H9 (cell line): ENCODE data around the gene CYFIP1. TPM values are rescaled to one million over a fixed set of nuclear protein-coding genes. Genes with fewer than 3 reads are reported as not detected.

Experiments used
- DNase-seq: peaks from one replicate; pipeline ENCODE4 v3.0.0-alpha.2; 2017
- H2AFZ ChIP-seq: one replicate; pipeline ENCODE4 v1.6.1; 2013; ENCODE audit warnings: mild to moderate bottlenecking, low read length, control low read depth, moderate library complexity
- H2AK5ac ChIP-seq: 2 replicates; pipeline ENCODE4 v1.6.1; 2013; ENCODE audit warnings: low read length, control low read depth, mixed read lengths; ENCODE audit not compliant: insufficient read length
- H2BK120ac ChIP-seq: one replicate; pipeline ENCODE4 v1.6.1; 2013; ENCODE audit warnings: low read depth, mild to moderate bottlenecking, low read length, control low read depth, inconsistent platforms; ENCODE audit not compliant: poor library complexity, severe bottlenecking
- H2BK12ac ChIP-seq: 2 replicates; pipeline ENCODE4 v1.6.1; 2013; ENCODE audit warnings: low read length, control low read depth, mixed read lengths, low read depth; ENCODE audit not compliant: insufficient read length
- H2BK15ac ChIP-seq: 2 replicates; pipeline ENCODE4 v1.6.1; 2013; ENCODE audit warnings: low read depth, low read length, control low read depth
- H2BK20ac ChIP-seq: one replicate; pipeline ENCODE4 v1.6.1; 2013; ENCODE audit warnings: low read depth, mild to moderate bottlenecking, low read length, control low read depth, inconsistent platforms; ENCODE audit not compliant: poor library complexity, severe bottlenecking
- H2BK5ac ChIP-seq: 2 replicates; pipeline ENCODE4 v1.6.1; 2013; ENCODE audit warnings: low read length, control low read depth, mixed read lengths; ENCODE audit not compliant: insufficient read length
- H3K14ac ChIP-seq: 2 replicates; pipeline ENCODE4 v1.6.1; 2013; ENCODE audit warnings: low read length, control low read depth; ENCODE audit not compliant: insufficient read depth
- H3K18ac ChIP-seq: 2 replicates; pipeline ENCODE4 v1.6.1; 2013; ENCODE audit warnings: low read depth, mild to moderate bottlenecking, mixed read lengths, low read length, control low read depth; ENCODE audit not compliant: insufficient read length
- H3K23ac ChIP-seq: 2 replicates; pipeline ENCODE4 v1.6.1; 2013; ENCODE audit warnings: low read length, control low read depth, mixed read lengths, low read depth; ENCODE audit not compliant: insufficient read length
- H3K23me2 ChIP-seq: 2 replicates; pipeline ENCODE4 v1.6.1; 2013; ENCODE audit warnings: low read depth, mild to moderate bottlenecking, mixed read lengths, low read length, control low read depth; ENCODE audit not compliant: insufficient read length, poor library complexity, severe bottlenecking
- H3K27ac ChIP-seq: 2 replicates; pipeline ENCODE4 v1.5.1; 2013; ENCODE audit warnings: low read length, control low read depth, mixed read lengths, low read depth; ENCODE audit not compliant: insufficient read length
- H3K27me3 ChIP-seq: 2 replicates; pipeline ENCODE4 v1.6.1; 2013; ENCODE audit warnings: low read length, control low read depth, inconsistent platforms; ENCODE audit not compliant: insufficient read depth
- H3K4ac ChIP-seq: 2 replicates; pipeline ENCODE4 v1.6.1; 2013; ENCODE audit warnings: low read depth, mild to moderate bottlenecking, control low read depth, inconsistent platforms, low read length, moderate library complexity
- H3K4me1 ChIP-seq: 2 replicates; pipeline ENCODE4 v1.6.1; 2013; ENCODE audit warnings: low read length, control low read depth, inconsistent platforms; ENCODE audit not compliant: insufficient read depth
- H3K4me2 ChIP-seq: 2 replicates; pipeline ENCODE4 v1.6.1; 2013; ENCODE audit warnings: low read length, control low read depth, mixed read lengths; ENCODE audit not compliant: insufficient read length, insufficient read depth
- H3K56ac ChIP-seq: 2 replicates; pipeline ENCODE4 v1.6.1; 2013; ENCODE audit warnings: low read depth, mild to moderate bottlenecking, mixed read lengths, low read length, control low read depth; ENCODE audit not compliant: insufficient read length
- H3K79me1 ChIP-seq: 2 replicates; pipeline ENCODE4 v1.6.1; 2013; ENCODE audit warnings: low read depth, mild to moderate bottlenecking, moderate library complexity, low read length, control low read depth, inconsistent platforms; ENCODE audit not compliant: insufficient read depth, poor library complexity, severe bottlenecking
- H3K79me2 ChIP-seq: 2 replicates; pipeline ENCODE4 v1.6.1; 2013; ENCODE audit warnings: low read length, control low read depth, inconsistent platforms; ENCODE audit not compliant: insufficient read depth
- H3K9ac ChIP-seq: 2 replicates; pipeline ENCODE4 v1.6.1; 2013; ENCODE audit warnings: low read length, control low read depth, mixed read lengths; ENCODE audit not compliant: insufficient read length; ENCODE audit errors: extremely low read depth
- H3K9me3 ChIP-seq: one replicate; pipeline ENCODE4 v1.6.1; 2013; ENCODE audit warnings: low read depth, low read length, inconsistent platforms; ENCODE audit not compliant: control insufficient read depth
- H3T11ph ChIP-seq: one replicate; pipeline ENCODE4 v1.6.1; 2013; ENCODE audit warnings: mild to moderate bottlenecking, low read length, control low read depth, inconsistent platforms
- H4K20me1 ChIP-seq: one replicate; pipeline ENCODE4 v1.6.1; 2013; ENCODE audit not compliant: control insufficient read depth, insufficient read length, insufficient read depth
- H4K5ac ChIP-seq: 2 replicates; pipeline ENCODE4 v1.6.1; 2013; ENCODE audit warnings: low read depth, mild to moderate bottlenecking, mixed read lengths, low read length, control low read depth; ENCODE audit not compliant: insufficient read length
- H4K8ac ChIP-seq: replicated peaks from 2 replicates; pipeline ENCODE4 v1.6.1; 2013; ENCODE audit warnings: low read length, control low read depth, mixed read lengths, low read depth; ENCODE audit not compliant: insufficient read length
- H4K91ac ChIP-seq: 2 replicates; pipeline ENCODE4 v1.6.1; 2013; ENCODE audit warnings: low read depth, mild to moderate bottlenecking, moderate library complexity, mixed read lengths, low read length, control low read depth; ENCODE audit not compliant: insufficient read length
- H3K27ac Mint-ChIP-seq, 3 experiments: 2 replicates in 2 of 3; 3 replicates in 1 of 3; pipeline ENCODE4 v1.8.0; 2020 to 2021; ENCODE audit warnings: mixed read lengths in 3 of 3, mild to moderate bottlenecking in 1 of 3, moderate library complexity in 1 of 3
- H3K27me3 Mint-ChIP-seq: 2 replicates; pipeline ENCODE4 v1.8.0; 2021; ENCODE audit warnings: low read depth, mild to moderate bottlenecking, moderate library complexity, mixed read lengths
- H3K36me3 Mint-ChIP-seq, 3 experiments: 2 replicates in 2 of 3; 3 replicates in 1 of 3; pipeline ENCODE4 v1.8.0; 2020 to 2021; ENCODE audit warnings: low read depth in 3 of 3, mixed read lengths in 3 of 3; ENCODE audit not compliant: insufficient read depth in 1 of 3
- H3K4me1 Mint-ChIP-seq, 2 experiments: 2 replicates each; pipeline ENCODE4 v1.8.0; 2020; ENCODE audit warnings: mixed read lengths in 2 of 2
- H3K4me3 Mint-ChIP-seq, 2 experiments: 2 replicates in 1 of 2; 3 replicates in 1 of 2; pipeline ENCODE4 v1.8.0; 2020 to 2021; ENCODE audit warnings: mild to moderate bottlenecking in 2 of 2, mixed read lengths in 2 of 2, moderate library complexity in 1 of 2
- H3K9me3 Mint-ChIP-seq, 2 experiments: 2 replicates in 1 of 2; 3 replicates in 1 of 2; pipeline ENCODE4 v1.8.0; 2020; ENCODE audit warnings: mild to moderate bottlenecking in 2 of 2, mixed read lengths in 2 of 2, moderate library complexity in 1 of 2
- WGBS: extraction: QIAGEN DNeasy Blood & Tissue Kit; methylation state at CpG from one replicate; pipeline ENCODE4 v1.1.7; 2013; ENCODE audit warnings: missing lambda C conversion rate, low lambda C conversion rate, mixed read lengths; ENCODE audit not compliant: insufficient read length; ENCODE audit errors: extremely low coverage; 5-methylcytosine and 5-hydroxymethylcytosine counted together
- total RNA-seq: library from RNA; stranded (reverse); gene quantifications from 2 replicates; pipeline ENCODE4 v1.2.1, GENCODE V29; 2021
- TF ChIP-seq, protein P1 (sequence below): fragments of 200-600 bp; sonication (generic); conservative IDR thresholded peaks from 3 replicates; pipeline ENCODE4 v1.8.0; 2021; ENCODE audit warnings: antibody characterized with exemption, mild to moderate bottlenecking

The CYFIP1 gene
- total RNA-seq, 1 experiment from 2014 or later: 71.2 TPM

DNA sequence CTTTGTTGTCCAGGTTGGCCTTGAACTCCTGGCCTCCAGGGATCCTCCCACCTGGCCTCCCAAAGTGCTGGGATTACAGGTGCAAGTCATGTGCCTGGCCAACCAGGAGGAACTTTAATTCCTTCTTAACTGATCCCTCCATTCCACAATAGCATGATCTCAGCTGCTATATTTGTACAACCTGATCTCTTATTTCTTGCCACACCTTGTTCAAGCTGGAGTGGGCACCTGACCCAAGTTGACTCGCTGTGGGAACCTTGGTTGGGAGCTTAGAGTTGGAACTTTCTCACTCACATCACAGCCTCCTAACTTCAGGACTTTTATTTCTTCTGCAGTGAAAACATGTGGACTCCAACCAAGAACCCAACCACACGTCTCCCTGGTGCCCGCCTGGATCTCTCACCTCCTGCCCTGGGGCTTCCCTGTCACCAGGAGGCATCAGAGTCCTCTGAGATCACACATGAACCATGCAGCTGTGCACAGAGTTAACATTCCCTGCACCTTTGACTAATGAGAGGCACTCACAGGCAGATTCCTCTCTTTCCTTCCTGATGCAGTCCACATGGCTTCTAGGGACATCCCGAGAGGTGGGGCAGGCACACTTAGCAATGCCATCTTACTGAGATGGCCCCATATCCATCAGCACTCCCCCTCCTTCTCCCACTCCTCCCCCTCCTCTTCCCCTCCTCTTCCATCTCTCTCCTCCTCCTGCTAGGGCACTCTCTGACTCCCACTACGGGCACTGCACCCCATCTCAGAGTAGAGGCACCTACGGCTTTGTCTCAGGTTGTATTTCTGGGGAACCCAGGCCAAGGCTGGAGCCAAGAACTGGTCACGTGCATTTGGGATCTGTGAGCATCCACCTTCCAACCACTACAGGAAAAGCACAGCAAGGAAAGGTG, 9.7 kb upstream of the CYFIP1 start:
- H2AK5ac ChIP-seq: no peak overlapping the region
- no peak overlapping the region for H3K4me2 ChIP-seq
- no peak overlapping the region for H2AFZ ChIP-seq
- Mint-ChIP-seq H3K36me3 (peaks cover 0 to 11% (median 5%) of the 10 kb centered on the region in 3 experiments; a peak in 3 of 7 replicates), H3K4me1 (peaks cover 3 to 15% of the 10 kb centered on the region in 2 experiments), H3K27me3 (peaks cover 2% of the 10 kb centered on the region), H3K9me3 (no peaks in the 10 kb centered on the region; a peak in 1 of 5 replicates), H3K4me3 (no peak overlapping the region), H3K27ac (no peak overlapping the region)
- H3K56ac ChIP-seq: no peak overlapping the region
- H3K79me1 ChIP-seq: no peaks in the 10 kb centered on the region
- no peak overlapping the region for H3K18ac ChIP-seq
- H3K27ac ChIP-seq: no peak overlapping the region
- H3K9ac ChIP-seq: no peak overlapping the region
- H4K20me1 ChIP-seq: no peaks in the 10 kb centered on the region
- no peak overlapping the region for H2BK15ac ChIP-seq
- no peak overlapping the region for H3K14ac ChIP-seq
- no peak overlapping the region for H3K23ac ChIP-seq
- WGBS: no CpG with 5 or more reads among the region's 7 CpGs
- H4K8ac ChIP-seq: no peak overlapping the region
- no peak overlapping the region for H4K91ac ChIP-seq
- H3K27me3 ChIP-seq: no peaks in the 10 kb centered on the region
- H2BK20ac ChIP-seq: no peak overlapping the region
- no peaks in the 10 kb centered on the region for H3K79me2 ChIP-seq
- H3K4ac ChIP-seq: no peak overlapping the region
- H4K5ac ChIP-seq: no peak overlapping the region
- H3K23me2 ChIP-seq: no peaks in the 10 kb centered on the region
- TF ChIP-seq, protein P1, sequence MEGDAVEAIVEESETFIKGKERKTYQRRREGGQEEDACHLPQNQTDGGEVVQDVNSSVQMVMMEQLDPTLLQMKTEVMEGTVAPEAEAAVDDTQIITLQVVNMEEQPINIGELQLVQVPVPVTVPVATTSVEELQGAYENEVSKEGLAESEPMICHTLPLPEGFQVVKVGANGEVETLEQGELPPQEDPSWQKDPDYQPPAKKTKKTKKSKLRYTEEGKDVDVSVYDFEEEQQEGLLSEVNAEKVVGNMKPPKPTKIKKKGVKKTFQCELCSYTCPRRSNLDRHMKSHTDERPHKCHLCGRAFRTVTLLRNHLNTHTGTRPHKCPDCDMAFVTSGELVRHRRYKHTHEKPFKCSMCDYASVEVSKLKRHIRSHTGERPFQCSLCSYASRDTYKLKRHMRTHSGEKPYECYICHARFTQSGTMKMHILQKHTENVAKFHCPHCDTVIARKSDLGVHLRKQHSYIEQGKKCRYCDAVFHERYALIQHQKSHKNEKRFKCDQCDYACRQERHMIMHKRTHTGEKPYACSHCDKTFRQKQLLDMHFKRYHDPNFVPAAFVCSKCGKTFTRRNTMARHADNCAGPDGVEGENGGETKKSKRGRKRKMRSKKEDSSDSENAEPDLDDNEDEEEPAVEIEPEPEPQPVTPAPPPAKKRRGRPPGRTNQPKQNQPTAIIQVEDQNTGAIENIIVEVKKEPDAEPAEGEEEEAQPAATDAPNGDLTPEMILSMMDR: 0 out of 3 replicates have a peak, but pooled peaks have one; percentile 14
- no peak overlapping the region for H3T11ph ChIP-seq
- H2BK12ac ChIP-seq: no peak overlapping the region
- H2BK120ac ChIP-seq: no peak overlapping the region
- H2BK5ac ChIP-seq: no peak overlapping the region
- H3K9me3 ChIP-seq: no peaks in the 10 kb centered on the region
- DNase-seq: no peak
- no peaks in the 10 kb centered on the region for H3K4me1 ChIP-seq
